Esophagus (tissue), 2 donors: ENCODE results near the gene MARCHF3. TPM values are rescaled to one million over a fixed set of nuclear protein-coding genes. Genes with fewer than 3 reads are reported as not detected.

ENCODE experiments used
- H3K27ac ChIP-seq, 2 donors: one replicate each; pipeline ENCODE4 v1.5.1; 2013; ENCODE audit warnings: low read depth in 2 of 2, mild to moderate bottlenecking in 2 of 2, inconsistent platforms in 1 of 2, low read length in 1 of 2, moderate library complexity in 1 of 2
- H3K27me3 ChIP-seq, 2 donors: one replicate each; pipeline ENCODE4 v1.6.1; 2013; ENCODE audit warnings: low read length in 2 of 2, control low read depth in 1 of 2, mild to moderate bottlenecking in 1 of 2; ENCODE audit not compliant: insufficient read depth in 2 of 2, control insufficient read depth in 1 of 2
- H3K36me3 ChIP-seq, 2 donors: one replicate each; pipeline ENCODE4 v1.6.1; 2013; ENCODE audit warnings: low read length in 1 of 2; ENCODE audit not compliant: control insufficient read depth in 2 of 2, insufficient read depth in 2 of 2
- H3K4me1 ChIP-seq, 2 donors: one replicate each; pipeline ENCODE4 v1.6.1; 2013; ENCODE audit warnings: low read length in 1 of 2; ENCODE audit not compliant: control insufficient read depth in 2 of 2, insufficient read depth in 2 of 2
- H3K4me3 ChIP-seq, 2 donors: one replicate each; pipeline ENCODE4 v1.5.1; 2013; ENCODE audit warnings: low read length in 2 of 2, mild to moderate bottlenecking in 2 of 2, low read depth in 1 of 2, moderate library complexity in 1 of 2
- H3K9me3 ChIP-seq, 2 donors: one replicate each; pipeline ENCODE4 v1.6.1; 2013; ENCODE audit warnings: mild to moderate bottlenecking in 2 of 2, low read depth in 1 of 2, low read length in 1 of 2, moderate library complexity in 1 of 2; ENCODE audit not compliant: control insufficient read depth in 2 of 2, insufficient read depth in 1 of 2
- WGBS, 2 donors: extraction: QIAGEN DNeasy Blood & Tissue Kit; methylation state at CpG; one replicate each; pipeline ENCODE4 v1.1.7; 2013; 5-methylcytosine and 5-hydroxymethylcytosine counted together
- polyA plus RNA-seq, 2 donors: library from polyadenylated mRNA; stranded (reverse); fragments of 200-250 nt; gene quantifications; one replicate each; pipeline ENCODE4 v1.2.3, GENCODE V29; 2013
- donor health status: healthy with polysubstance abuse.
- donor health status: Bipolar disorder and iron deficiency.

MARCHF3 gene
- polyA plus RNA-seq, 2 donors, result 1.5 to 2.4 TPM

DNA sequence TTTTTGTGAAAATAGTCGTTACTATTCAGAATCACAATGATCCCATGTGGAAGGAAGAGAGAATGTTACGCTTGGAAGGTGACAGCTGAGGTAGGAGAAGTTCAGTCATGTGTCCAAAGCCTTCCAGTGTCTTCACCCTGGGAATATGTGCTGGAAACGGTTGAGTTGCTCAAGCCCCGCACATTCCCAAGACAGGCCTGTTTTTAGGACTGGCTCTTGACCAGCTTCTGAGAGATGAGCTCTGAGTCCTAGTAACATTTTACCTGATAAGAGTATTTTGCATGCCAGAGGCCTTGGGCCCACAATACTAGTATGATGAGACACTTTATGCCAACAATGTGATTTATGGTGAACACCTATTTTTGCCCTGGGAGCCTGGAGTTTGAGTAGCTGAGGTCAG is 151.7 kb downstream of the MARCHF3 start:
- 90 to 92% methylated on average over 4 of the region's 4 CpGs for WGBS, 2 donors
- H3K4me1 ChIP-seq, result no peaks in the 10 kb centered on the region

DNA sequence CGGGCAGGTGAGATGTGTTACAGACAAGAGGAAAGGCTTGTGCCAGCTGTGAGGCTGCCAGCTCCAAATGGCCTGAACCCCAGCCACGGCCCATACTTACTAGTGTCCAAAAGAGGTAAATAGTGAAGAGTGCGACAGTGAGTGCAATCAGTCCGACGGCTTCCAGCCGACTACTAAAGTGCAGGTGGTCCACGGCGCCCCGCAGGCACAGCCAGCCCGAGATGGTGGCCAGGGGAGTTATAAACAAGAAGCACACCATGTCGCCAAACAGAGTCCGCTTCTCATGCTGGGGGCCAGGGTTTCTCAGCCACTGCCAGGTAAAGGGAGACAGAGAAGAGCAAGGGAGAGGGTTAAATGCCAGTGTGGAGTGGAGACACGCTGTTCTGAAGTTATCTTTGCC is 152.3 kb downstream of the MARCHF3 start:
- 84 to 86% methylated on average over 13 of the region's 13 CpGs for WGBS, 2 donors
- Histone ChIP-seq H3K4me1 (no peaks in the 10 kb centered on the region), H3K36me3 (no peaks in the 10 kb centered on the region), H3K27ac (no peak overlapping the region), H3K9me3 (no peaks in the 10 kb centered on the region), H3K4me3 (no peak overlapping the region), H3K27me3 (no peaks in the 10 kb centered on the region)

More for the DNA sequence above, 151.7 kb downstream of the MARCHF3 start:
- H3K4me3 ChIP-seq, result no peak overlapping the region
- no peak overlapping the region for H3K27ac ChIP-seq
- H3K27me3 ChIP-seq, result no peaks in the 10 kb centered on the region
- H3K36me3 ChIP-seq, result no peaks in the 10 kb centered on the region
- no peaks in the 10 kb centered on the region for H3K9me3 ChIP-seq

DNA sequence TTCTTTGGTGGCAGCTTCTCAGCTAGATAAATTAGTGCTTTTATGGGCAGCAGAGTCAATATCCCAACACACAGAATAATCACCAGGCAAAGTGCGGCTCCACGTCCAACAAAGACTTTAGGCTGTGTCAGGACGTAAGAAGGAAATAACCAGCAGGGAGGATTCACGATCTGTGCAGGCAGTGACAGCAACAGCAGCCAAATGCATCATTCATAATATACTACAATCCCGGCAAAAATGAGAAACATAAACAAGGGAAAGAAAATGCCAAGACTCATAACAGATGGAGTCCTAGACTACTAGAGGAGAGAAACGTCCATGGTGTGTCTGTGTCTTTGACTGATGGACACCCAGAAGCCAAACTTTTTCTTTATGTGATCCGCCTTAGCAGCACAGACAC is 152.8 kb downstream of the MARCHF3 start:
- H3K9me3 ChIP-seq, result no peaks in the 10 kb centered on the region
- H3K27me3 ChIP-seq, result no peaks in the 10 kb centered on the region
- H3K27ac ChIP-seq, result no peak overlapping the region
- H3K36me3 ChIP-seq, result no peaks in the 10 kb centered on the region
- H3K4me1 ChIP-seq, result no peaks in the 10 kb centered on the region
- no peak overlapping the region for H3K4me3 ChIP-seq
- 75 to 80% methylated on average over 7 of the region's 7 CpGs for WGBS, 2 donors

GRCh38 chr5:126875303-126875785 is 155.0 kb downstream of the MARCHF3 start:
- Histone ChIP-seq H3K27me3 (no peaks in the 10 kb centered on the region), H3K27ac (no peak overlapping the region), H3K4me3 (no peak overlapping the region), H3K36me3 (no peaks in the 10 kb centered on the region), H3K4me1 (no peaks in the 10 kb centered on the region), H3K9me3 (no peaks in the 10 kb centered on the region)
- WGBS, 2 donors, result 39 to 57% methylated on average over 13 of the region's 13 CpGs

DNA sequence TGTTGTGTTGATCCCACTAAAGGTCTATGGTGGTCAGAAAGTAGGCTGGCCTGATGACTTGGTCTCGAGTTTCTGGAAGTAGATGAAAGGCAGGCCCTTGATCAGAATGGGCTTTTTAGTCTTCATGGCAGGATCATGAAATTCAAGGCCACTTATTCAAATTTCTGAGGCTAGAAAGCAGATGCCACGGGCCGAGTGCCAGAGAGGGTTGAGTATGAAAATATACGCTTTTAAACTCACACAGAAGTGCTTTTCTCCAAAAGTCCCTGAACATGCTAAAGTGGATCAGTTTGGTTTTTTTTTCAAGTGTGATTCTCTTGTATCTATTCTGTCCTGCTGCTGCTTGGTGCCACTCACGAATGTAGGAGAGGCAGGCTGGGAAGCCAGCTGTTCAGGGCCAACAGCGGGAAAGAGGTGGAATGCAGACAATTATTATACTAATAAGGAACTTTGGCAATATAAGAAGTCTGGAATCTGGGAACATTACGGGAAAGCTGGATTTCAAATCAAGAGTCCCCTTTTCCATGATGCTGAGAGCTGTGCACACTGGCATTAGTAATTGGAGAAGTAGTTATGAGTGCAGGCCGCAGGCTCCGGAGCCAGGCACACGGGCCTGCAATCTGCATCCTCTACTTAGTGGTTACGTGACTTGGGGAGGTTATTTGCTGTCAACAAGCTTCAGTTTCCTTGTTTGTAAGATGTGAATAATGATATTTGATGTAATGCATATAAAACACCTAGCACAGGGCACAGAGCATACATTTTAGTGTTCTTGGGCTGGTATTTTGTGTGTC is 157.6 kb downstream of the MARCHF3 start:
- no peaks in the 10 kb centered on the region for H3K36me3 ChIP-seq
- no peak overlapping the region for H3K27ac ChIP-seq
- no peaks in the 10 kb centered on the region for H3K9me3 ChIP-seq
- no peak overlapping the region for H3K4me3 ChIP-seq
- WGBS, 2 donors, result 90 to 91% methylated on average over 11 of the region's 11 CpGs
- peaks cover 0 to 4% of the 10 kb centered on the region in 2 donors for H3K4me1 ChIP-seq
- H3K27me3 ChIP-seq, result no peaks in the 10 kb centered on the region

DNA sequence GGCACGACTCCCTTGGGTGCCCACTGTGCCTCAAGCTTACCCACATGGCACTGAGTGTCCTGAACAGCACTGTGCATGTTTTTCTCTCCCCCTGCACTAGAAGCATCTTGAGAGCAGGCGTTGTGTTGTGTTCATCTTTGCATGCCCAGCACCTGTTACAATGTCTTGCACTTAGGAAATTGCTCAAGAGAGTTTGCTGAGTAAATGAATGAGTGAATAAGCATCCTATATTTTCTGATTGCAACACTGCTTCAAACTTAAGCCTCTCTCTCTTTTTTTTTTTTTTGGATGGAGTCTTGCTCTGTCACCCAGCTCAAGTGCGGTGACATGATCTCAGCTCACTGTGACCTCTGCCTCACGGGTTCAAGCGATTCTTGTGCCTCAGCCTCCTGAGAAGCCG is 158.9 kb downstream of the MARCHF3 start:
- H3K4me3 ChIP-seq, result no peak overlapping the region
- H3K27me3 ChIP-seq, result no peaks in the 10 kb centered on the region
- WGBS, 2 donors, result 97 to 98% methylated on average over 6 of the region's 6 CpGs
- no peaks in the 10 kb centered on the region for H3K36me3 ChIP-seq
- H3K4me1 ChIP-seq, result peaks cover 0 to 4% of the 10 kb centered on the region in 2 donors
- no peak overlapping the region for H3K27ac ChIP-seq
- no peaks in the 10 kb centered on the region for H3K9me3 ChIP-seq

DNA sequence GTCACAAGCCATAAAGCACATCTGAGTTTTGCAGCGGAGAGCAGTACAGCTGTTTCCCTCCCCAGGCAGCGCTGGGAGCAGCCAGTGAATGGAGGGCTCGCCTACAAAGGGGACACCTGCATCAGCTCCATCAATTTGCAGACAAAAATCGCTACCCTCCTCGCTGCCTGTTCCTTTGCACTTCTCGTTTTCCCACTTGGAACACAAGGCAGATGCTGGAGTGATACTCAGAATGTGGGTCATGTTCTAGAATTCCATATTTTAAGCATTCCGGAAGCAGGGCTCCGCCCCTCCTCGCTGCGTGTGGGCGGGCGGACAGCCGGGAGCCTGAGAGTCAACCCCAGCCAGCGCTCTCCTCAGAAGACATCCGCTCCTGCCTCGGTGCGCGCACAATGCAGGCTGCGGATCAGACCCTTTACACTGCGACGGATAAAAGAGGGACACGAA is 161.3 kb downstream of the MARCHF3 start:
- no peaks in the 10 kb centered on the region for H3K27me3 ChIP-seq
- no peak overlapping the region for H3K4me3 ChIP-seq
- H3K27ac ChIP-seq, result no peak overlapping the region
- 11 to 25% methylated on average over 22 of the region's 22 CpGs for WGBS, 2 donors
- peaks cover 0 to 4% of the 10 kb centered on the region in 2 donors for H3K4me1 ChIP-seq
- H3K36me3 ChIP-seq, result no peaks in the 10 kb centered on the region
- no peaks in the 10 kb centered on the region for H3K9me3 ChIP-seq

DNA sequence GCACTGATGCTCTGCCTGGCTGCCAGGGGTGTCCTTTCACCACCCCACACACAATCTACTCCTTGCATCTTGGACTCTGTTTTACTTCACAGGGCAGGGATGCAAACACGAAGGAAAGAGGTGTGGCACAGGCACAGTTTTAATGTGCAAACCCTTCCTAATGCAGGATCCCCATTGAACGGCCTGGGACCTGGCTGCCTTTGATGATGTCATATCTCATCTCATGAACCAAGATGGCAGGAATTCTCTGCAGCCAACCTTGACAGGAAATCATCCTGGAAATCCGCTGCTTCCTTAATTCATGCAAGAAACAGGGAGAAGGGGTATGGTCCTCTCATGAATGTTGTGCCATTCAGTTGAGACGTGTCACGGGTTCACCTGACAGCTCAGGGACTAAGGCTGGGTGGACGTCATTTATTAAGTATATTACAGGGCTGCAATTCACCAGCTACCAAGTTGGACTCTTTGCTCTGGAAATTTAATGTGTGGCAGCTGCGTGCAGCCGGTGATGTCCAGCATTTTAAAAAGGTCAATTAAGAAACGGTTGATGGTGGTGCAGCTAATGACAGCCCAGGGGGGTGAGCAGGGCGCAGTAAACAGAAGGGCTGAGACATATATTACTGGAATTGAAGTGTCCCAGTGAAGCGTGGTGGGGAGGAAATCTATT is 161.9 kb downstream of the MARCHF3 start:
- H3K4me1 ChIP-seq, result peaks cover 0 to 4% of the 10 kb centered on the region in 2 donors
- no peak overlapping the region for H3K27ac ChIP-seq
- H3K36me3 ChIP-seq, result no peaks in the 10 kb centered on the region
- no peaks in the 10 kb centered on the region for H3K9me3 ChIP-seq
- no peaks in the 10 kb centered on the region for H3K27me3 ChIP-seq
- H3K4me3 ChIP-seq, result no peak overlapping the region
- 75% methylated on average over 11 of the region's 11 CpGs for WGBS, 2 donors

DNA sequence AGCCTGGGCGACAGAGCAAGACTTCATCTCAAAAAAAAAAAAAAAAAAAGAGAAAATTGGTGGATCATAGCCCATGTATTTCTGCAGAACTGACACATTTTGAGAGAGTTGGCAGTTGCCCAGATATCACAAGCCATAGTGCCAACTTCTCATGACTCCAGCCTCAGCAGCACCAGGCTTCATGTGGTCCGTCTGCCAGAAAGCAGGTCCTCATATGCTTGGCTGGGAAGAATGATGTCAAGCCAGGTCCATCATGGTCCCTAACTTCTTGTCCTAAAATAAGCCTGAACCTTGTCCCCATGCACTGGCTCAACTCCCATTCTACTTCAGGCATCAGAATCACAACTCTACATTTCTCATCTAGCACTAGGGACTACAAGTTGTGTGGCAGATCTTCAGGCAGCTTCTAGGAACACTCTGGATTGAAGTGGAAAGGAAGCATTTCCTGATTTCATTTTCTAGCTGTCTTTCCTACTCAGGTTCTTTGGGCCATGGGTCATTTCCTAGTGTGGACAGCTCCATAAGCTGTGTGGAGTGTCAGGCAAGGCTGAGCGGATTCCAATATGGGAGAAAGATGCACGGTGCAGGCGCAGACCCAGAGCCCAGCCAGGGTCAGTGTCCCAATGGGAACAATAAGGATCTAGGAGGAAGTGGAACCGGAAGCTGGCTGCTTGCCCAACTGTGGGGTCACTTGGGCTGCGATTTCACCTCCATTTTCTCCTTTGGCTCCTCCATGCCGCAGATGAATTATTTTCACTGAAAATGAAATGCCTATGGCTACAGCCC is 163.3 kb downstream of the MARCHF3 start:
- Histone ChIP-seq H3K36me3 (no peaks in the 10 kb centered on the region), H3K4me3 (no peak overlapping the region), H3K9me3 (no peaks in the 10 kb centered on the region), H3K27me3 (no peaks in the 10 kb centered on the region), H3K4me1 (peaks cover 0 to 4% of the 10 kb centered on the region in 2 donors), H3K27ac (no peak overlapping the region)
- WGBS, 2 donors, result 83 to 87% methylated on average over 8 of the region's 8 CpGs
